RWPE1 (cell line): Measurements from ENCODE around the gene ESPN.

Experiments used
- CTCF ChIA-PET: fragments of 350-600 bp; sonication (Branson Sonifier 250); formaldehyde crosslinking; extraction: SDS; loops from one replicate; lab custom pipeline; 2021; lab: Yijun Ruan, JAX
- POLR2A ChIA-PET: fragments of 400-600 bp; formaldehyde crosslinking; extraction: SDS; loops from one replicate; lab custom pipeline; 2020; ENCODE audit warnings: antibody characterized with exemption; ENCODE audit not compliant: low non-redundant PET; lab: Yijun Ruan, JAX
- DNase-seq: peaks from one replicate; pipeline ENCODE4 v3.0.0; 2012; ENCODE audit warnings: low spot score
- H3K27ac ChIP-seq: fragments of 450-650 bp; 2 replicates; pipeline ENCODE4 v1.5.1; 2017
- CTCF ChIP-seq: fragments of 450-650 bp; conservative IDR thresholded peaks from 2 replicates; pipeline ENCODE4 v1.5.1; 2017; ENCODE audit warnings: low read depth, mild to moderate bottlenecking

Gene ESPN

GRCh38 chr1:6508816-6509189 is 84.2 kb downstream of the ESPN start:
- ChIA-PET POLR2A (no interaction called here), CTCF (no interaction called here)
- no peak for TF ChIP-seq CTCF
- no peak overlapping the region for H3K27ac ChIP-seq
- DNase-seq: no peak

DNA sequence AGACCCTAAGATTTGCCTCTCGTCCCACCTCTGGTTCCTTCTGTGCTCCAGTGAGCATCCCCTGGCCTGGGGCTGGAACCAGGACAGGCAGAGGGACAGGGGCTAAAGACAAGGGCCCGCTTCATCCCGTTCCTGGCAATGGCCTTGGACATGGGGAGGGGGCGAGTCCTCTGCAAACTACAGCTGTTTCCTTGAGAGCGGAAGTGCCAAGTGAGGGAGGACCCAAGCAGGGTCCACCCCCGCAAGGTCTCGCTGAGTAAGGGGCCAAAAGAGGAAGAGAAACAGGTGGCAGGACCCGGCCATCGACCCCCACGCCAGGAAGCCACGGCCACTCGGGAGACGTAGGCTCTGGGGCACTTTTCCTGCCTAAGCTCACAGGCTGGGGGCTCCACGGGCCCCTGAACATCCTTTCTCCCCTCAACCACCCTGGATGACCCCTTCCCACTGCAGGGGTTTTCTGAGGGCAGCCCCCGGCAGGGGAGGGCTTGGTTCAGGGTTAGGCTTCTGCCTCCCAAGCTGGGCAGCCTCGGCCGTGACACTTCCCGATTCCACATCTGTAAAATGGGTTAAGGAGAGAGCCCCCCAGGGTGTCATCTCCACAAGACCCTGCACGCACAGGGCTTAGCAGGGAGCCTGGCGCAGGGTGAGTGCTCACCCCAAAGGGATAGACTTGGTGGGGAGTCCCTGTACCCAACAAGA is 84.8 kb downstream of the ESPN start:
- no peak for TF ChIP-seq CTCF
- ChIA-PET CTCF (no interaction called here), POLR2A (no interaction called here)
- no peak for DNase-seq
- no peak overlapping the region for H3K27ac ChIP-seq

DNA sequence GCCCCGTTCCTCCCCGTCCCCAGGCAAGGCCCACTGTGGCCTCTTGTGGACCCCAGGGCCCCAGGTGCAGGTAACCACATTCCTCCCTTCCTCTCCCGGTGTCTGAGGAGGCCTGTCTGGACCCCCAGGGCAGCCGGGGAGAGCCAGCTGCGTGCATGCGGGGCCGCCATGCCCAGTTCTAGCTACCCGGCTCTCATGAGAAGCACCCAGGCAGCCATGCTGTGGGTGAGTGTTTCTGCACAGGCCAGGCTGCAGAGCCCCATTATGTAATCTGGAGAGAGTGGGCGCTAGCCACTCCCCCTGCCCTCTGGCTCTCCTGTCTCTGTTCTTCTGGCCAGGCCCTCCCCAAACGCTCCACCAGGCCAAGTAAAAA is 85.3 kb downstream of the ESPN start:
- POLR2A ChIA-PET: no interaction called here
- CTCF ChIA-PET: no interaction called here
- no peak for DNase-seq
- H3K27ac ChIP-seq: no peak overlapping the region
- TF ChIP-seq CTCF: no peak

DNA sequence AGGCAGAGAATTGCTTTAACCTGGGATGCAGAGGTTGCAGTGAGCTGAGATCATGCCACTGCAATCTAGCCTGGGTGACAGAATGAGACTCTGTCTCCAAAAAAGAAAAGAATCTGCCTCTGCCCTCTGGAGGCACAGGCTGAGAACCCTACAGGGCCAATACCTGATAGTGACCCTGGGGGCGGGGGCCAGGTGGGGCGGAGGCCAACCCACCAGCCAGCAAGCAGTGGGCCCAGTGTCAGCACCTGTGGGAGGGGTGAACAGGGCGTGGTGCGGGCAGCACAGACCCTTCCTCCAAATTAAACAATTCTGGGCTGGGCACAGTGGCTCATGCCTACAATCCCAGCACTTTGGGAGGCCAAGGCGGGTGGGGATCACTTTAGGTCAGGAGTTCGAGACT is 85.9 kb downstream of the ESPN start:
- TF ChIP-seq CTCF: no peak
- no peak overlapping the region for H3K27ac ChIP-seq
- ChIA-PET POLR2A (no interaction called here), CTCF (no interaction called here)
- DNase-seq: no peak
